SJCRH30 (cell line): ENCODE data around the gene IGF2. TPM values are rescaled to one million over a fixed set of nuclear protein-coding genes. Genes with fewer than 3 reads are reported as not detected.

Experiments used
- DNase-seq, 2 experiments: peaks; one replicate each; pipeline ENCODE4 v3.0.0-alpha.2; 2015 to 2020
- H3K27ac ChIP-seq: fragments of 250-450 bp; sonication (Bioruptor Pico); 2 replicates; pipeline ENCODE4 v1.5.1; 2020; ENCODE audit warnings: mild to moderate bottlenecking, moderate library complexity
- H3K27me3 ChIP-seq: fragments of 250-450 bp; sonication (Bioruptor Pico); 2 replicates; pipeline ENCODE4 v1.5.1; 2020; ENCODE audit warnings: mild to moderate bottlenecking, moderate library complexity
- H3K36me3 ChIP-seq: fragments of 250-450 bp; sonication (Bioruptor Pico); 2 replicates; pipeline ENCODE4 v1.5.1; 2020; ENCODE audit warnings: mild to moderate bottlenecking, moderate library complexity
- H3K4me1 ChIP-seq: fragments of 250-450 bp; sonication (Bioruptor Pico); 2 replicates; pipeline ENCODE4 v1.5.1; 2020; ENCODE audit warnings: mild to moderate bottlenecking, moderate library complexity
- H3K4me3 ChIP-seq: fragments of 250-450 bp; sonication (Bioruptor Pico); 2 replicates; pipeline ENCODE4 v1.5.1; 2020; ENCODE audit warnings: mild to moderate bottlenecking, moderate library complexity
- H3K9me3 ChIP-seq: fragments of 250-450 bp; sonication (Bioruptor Pico); replicated peaks from 2 replicates; pipeline ENCODE4 v1.5.1; 2020; ENCODE audit warnings: mild to moderate bottlenecking, moderate library complexity
- total RNA-seq: library from RNA; depleted of rRNA; stranded (reverse); fragments of >200 nt; shearing (Covaris generic); gene quantifications from 2 replicates; pipeline ENCODE4 v1.2.3, GENCODE V29; 2014

The IGF2 gene
- total RNA-seq, 1 experiment from 2014 or later, result 513 TPM

- DNase-seq, result no peak
These were observed 37.3 kb upstream of the IGF2 start for GRCh38 chr11:2176389-2176900.

GRCh38 chr11:2175659-2176058 lies 36.5 kb upstream of the IGF2 start:
- Histone ChIP-seq H3K27me3 (peaks cover 7% of the 10 kb centered on the region), H3K36me3 (no peaks in the 10 kb centered on the region), H3K4me3 (no peak overlapping the region), H3K27ac (no peak overlapping the region), H3K9me3 (no peaks in the 10 kb centered on the region), H3K4me1 (peaks cover 14% of the 10 kb centered on the region)
- peak; percentile 54 to 55 for DNase-seq

More at GRCh38 chr11:2176389-2176900, 37.3 kb upstream of the IGF2 start:
- no peaks in the 10 kb centered on the region for H3K9me3 ChIP-seq
- peaks cover 11% of the 10 kb centered on the region for H3K27me3 ChIP-seq
- peaks cover 14% of the 10 kb centered on the region for H3K4me1 ChIP-seq
- no peaks in the 10 kb centered on the region for H3K36me3 ChIP-seq
- no peak overlapping the region for H3K4me3 ChIP-seq
- H3K27ac ChIP-seq, result no peak overlapping the region

GRCh38 chr11:2174361-2174760 lies 35.2 kb upstream of the IGF2 start:
- Histone ChIP-seq H3K9me3 (no peaks in the 10 kb centered on the region), H3K36me3 (no peaks in the 10 kb centered on the region), H3K27me3 (no peaks in the 10 kb centered on the region), H3K4me3 (no peak overlapping the region), H3K27ac (no peak overlapping the region), H3K4me1 (peaks cover 14% of the 10 kb centered on the region)
- no peak for DNase-seq

- H3K4me3 ChIP-seq, result no peak overlapping the region
- H3K4me1 ChIP-seq, result peaks cover 8% of the 10 kb centered on the region
- H3K27ac ChIP-seq, result no peak overlapping the region
- no peaks in the 10 kb centered on the region for H3K27me3 ChIP-seq
- no peak for DNase-seq
- H3K36me3 ChIP-seq, result no peaks in the 10 kb centered on the region
- no peaks in the 10 kb centered on the region for H3K9me3 ChIP-seq
These were observed 34.6 kb upstream of the IGF2 start for GRCh38 chr11:2173761-2174160.

- H3K4me1 ChIP-seq, result peaks cover 4% of the 10 kb centered on the region
- DNase-seq, result peak in 1 of 2 experiments; percentile 40
- no peaks in the 10 kb centered on the region for H3K36me3 ChIP-seq
- no peak overlapping the region for H3K27ac ChIP-seq
- H3K9me3 ChIP-seq, result no peaks in the 10 kb centered on the region
- H3K4me3 ChIP-seq, result no peak overlapping the region
- H3K27me3 ChIP-seq, result no peaks in the 10 kb centered on the region
These were observed 34.0 kb upstream of the IGF2 start for GRCh38 chr11:2173150-2173693.

- peaks cover 4% of the 10 kb centered on the region for H3K4me1 ChIP-seq
- H3K27me3 ChIP-seq, result no peaks in the 10 kb centered on the region
- H3K27ac ChIP-seq, result no peak overlapping the region
- no peaks in the 10 kb centered on the region for H3K36me3 ChIP-seq
- H3K9me3 ChIP-seq, result no peaks in the 10 kb centered on the region
- no peak overlapping the region for H3K4me3 ChIP-seq
- no peak for DNase-seq
These were observed 33.5 kb upstream of the IGF2 start for GRCh38 chr11:2172676-2173075.

- Histone ChIP-seq H3K36me3 (no peaks in the 10 kb centered on the region), H3K9me3 (no peaks in the 10 kb centered on the region), H3K27ac (no peak within 1 kb of the TSS), H3K27me3 (no peaks in the 10 kb centered on the region), H3K4me1 (peaks cover 4% of the 10 kb centered on the region), H3K4me3 (no peak within 1 kb of the TSS)
- no peak for DNase-seq
These were observed 32.4 kb upstream of the IGF2 start, which contains the start of gene TH for GRCh38 chr11:2171591-2172003. Gene TH, minus strand, starts transcription at chr11:2171815. Its CDS starts 29 bp downstream, at chr11:2171786.

GRCh38 chr11:2169626-2170570 lies 30.7 kb upstream of the IGF2 start:
- no peak overlapping the region for H3K27ac ChIP-seq
- H3K36me3 ChIP-seq, result no peaks in the 10 kb centered on the region
- no peaks in the 10 kb centered on the region for H3K27me3 ChIP-seq
- no peaks in the 10 kb centered on the region for H3K4me1 ChIP-seq
- DNase-seq, result no peak
- H3K9me3 ChIP-seq, result no peaks in the 10 kb centered on the region
- H3K4me3 ChIP-seq, result no peak overlapping the region

GRCh38 chr11:2169005-2169378 lies 29.8 kb upstream of the IGF2 start:
- DNase-seq, result no peak
- no peaks in the 10 kb centered on the region for H3K9me3 ChIP-seq
- H3K4me3 ChIP-seq, result no peak overlapping the region
- H3K27me3 ChIP-seq, result 0 out of 2 replicates have a peak, but pooled peaks cover 4% of the 10 kb centered on the region
- H3K36me3 ChIP-seq, result no peaks in the 10 kb centered on the region
- no peaks in the 10 kb centered on the region for H3K4me1 ChIP-seq
- H3K27ac ChIP-seq, result no peak overlapping the region

- Histone ChIP-seq H3K4me1 (no peaks in the 10 kb centered on the region), H3K4me3 (no peak overlapping the region), H3K27me3 (0 out of 2 replicates have a peak, but pooled peaks cover 6% of the 10 kb centered on the region), H3K36me3 (no peaks in the 10 kb centered on the region), H3K9me3 (no peaks in the 10 kb centered on the region), H3K27ac (no peak overlapping the region)
- DNase-seq, result no peak
These were observed 29.3 kb upstream of the IGF2 start for GRCh38 chr11:2168286-2169004.

GRCh38 chr11:2167141-2168045 lies 28.2 kb upstream of the IGF2 start:
- Histone ChIP-seq H3K27ac (no peak overlapping the region), H3K27me3 (0 out of 2 replicates have a peak, but pooled peaks cover 6% of the 10 kb centered on the region), H3K9me3 (no peaks in the 10 kb centered on the region), H3K36me3 (no peaks in the 10 kb centered on the region), H3K4me1 (no peaks in the 10 kb centered on the region), H3K4me3 (no peak overlapping the region)
- no peak for DNase-seq

- Histone ChIP-seq H3K9me3 (no peaks in the 10 kb centered on the region), H3K36me3 (no peaks in the 10 kb centered on the region), H3K4me3 (no peak overlapping the region), H3K27me3 (0 out of 2 replicates have a peak, but pooled peaks cover 6% of the 10 kb centered on the region), H3K27ac (no peak overlapping the region), H3K4me1 (no peaks in the 10 kb centered on the region)
- DNase-seq, result no peak
These were observed 27.1 kb upstream of the IGF2 start for GRCh38 chr11:2166091-2166851.

GRCh38 chr11:2165571-2165970 lies 26.4 kb upstream of the IGF2 start:
- Histone ChIP-seq H3K4me1 (no peaks in the 10 kb centered on the region), H3K4me3 (no peak overlapping the region), H3K27me3 (0 out of 2 replicates have a peak, but pooled peaks cover 6% of the 10 kb centered on the region), H3K9me3 (no peaks in the 10 kb centered on the region), H3K36me3 (no peaks in the 10 kb centered on the region), H3K27ac (no peak overlapping the region)
- DNase-seq, result no peak
